HepG2 (cell line): ENCODE measurements around the gene TMEM232. TPM values are rescaled to one million over a fixed set of nuclear protein-coding genes. Genes with fewer than 3 reads are reported as not detected.

Source experiments
- AGO2 ChIP-seq: fragments of 200-400 bp; formaldehyde crosslinking; optimal IDR thresholded peaks from 2 replicates; pipeline ENCODE3; 2017; ENCODE audit warnings: mild to moderate bottlenecking, low read depth, low read length, moderate library complexity
- CREB1 ChIP-seq, 2 experiments: fragments of 450-650 bp in 1 of 2; IDR thresholded peaks; 2 replicates each; pipeline ENCODE4 v1.6.1; 2016 to 2017; ENCODE audit warnings: control low read depth in 1 of 2, mild to moderate bottlenecking in 1 of 2, missing compliant biosample characterization in 1 of 2, missing genetic modification characterization in 1 of 2
- ELF3 ChIP-seq: IDR thresholded peaks from 2 replicates; pipeline ENCODE4 v1.6.1; 2016; ENCODE audit warnings: missing genetic modification reagents, missing compliant biosample characterization
- FOXO1 ChIP-seq: sonication (generic); formaldehyde crosslinking; IDR thresholded peaks from 2 replicates; pipeline ENCODE4 v1.4.0; 2020; ENCODE audit warnings: missing genetic modification reagents
- HHEX ChIP-seq: IDR thresholded peaks from 2 replicates; pipeline ENCODE4 v1.6.1; 2016; ENCODE audit warnings: control low read depth
- HIC2 ChIP-seq: sonication (generic); formaldehyde crosslinking; IDR thresholded peaks from 2 replicates; pipeline ENCODE4 v1.9.0; 2022; ENCODE audit warnings: low read depth, missing genetic modification reagents
- HNRNPUL1 ChIP-seq: fragments of 200-400 bp; formaldehyde crosslinking; IDR thresholded peaks from 2 replicates; pipeline ENCODE4 v1.6.1; 2017; ENCODE audit warnings: low read depth, mild to moderate bottlenecking, low read length, moderate library complexity
- MAF1 ChIP-seq: sonication (generic); formaldehyde crosslinking; IDR thresholded peaks from 2 replicates; pipeline ENCODE4 v1.5.0; 2020; ENCODE audit warnings: missing genetic modification reagents, borderline replicate concordance
- MEIS1 ChIP-seq: sonication (generic); formaldehyde crosslinking; IDR thresholded peaks from 2 replicates; pipeline ENCODE4 v1.9.0; 2021; ENCODE audit warnings: mild to moderate bottlenecking, missing genetic modification reagents, moderate library complexity, borderline replicate concordance
- NCOA5 ChIP-seq: sonication (generic); formaldehyde crosslinking; IDR thresholded peaks from 2 replicates; pipeline ENCODE4 v1.4.0; 2020; ENCODE audit warnings: missing genetic modification reagents
- SP2 ChIP-seq: sonication (generic); formaldehyde crosslinking; IDR thresholded peaks from 2 replicates; pipeline ENCODE4 v1.5.1; 2020; ENCODE audit warnings: mild to moderate bottlenecking, missing genetic modification reagents
- SSRP1 ChIP-seq: IDR thresholded peaks from 2 replicates; pipeline ENCODE4 v1.6.1; 2016; ENCODE audit warnings: control low read depth
- TCF7L2 ChIP-seq: IDR thresholded peaks from 2 replicates; pipeline ENCODE4 v1.6.1; 2011; ENCODE audit warnings: mild to moderate bottlenecking, low read depth, low read length, moderate library complexity
- TGIF2 ChIP-seq: IDR thresholded peaks from 2 replicates; pipeline ENCODE4 v1.6.1; 2016; ENCODE audit warnings: control low read depth, missing compliant biosample characterization
- YY1 ChIP-seq: IDR thresholded peaks from 2 replicates; pipeline ENCODE4 v1.6.1; 2011; ENCODE audit warnings: low read length, low read depth, moderate library complexity, mild to moderate bottlenecking; ENCODE audit not compliant: insufficient read depth, insufficient replicate concordance
- ZBTB7B ChIP-seq: sonication (generic); formaldehyde crosslinking; IDR thresholded peaks from 2 replicates; pipeline ENCODE4 v1.4.0; 2020; ENCODE audit warnings: missing genetic modification reagents
- ZMAT3 ChIP-seq: sonication (generic); formaldehyde crosslinking; conservative IDR thresholded peaks from 2 replicates; pipeline ENCODE4 v1.7.0; 2021; ENCODE audit warnings: missing genetic modification reagents
- ZNF263 ChIP-seq: sonication (generic); formaldehyde crosslinking; IDR thresholded peaks from 2 replicates; pipeline ENCODE4 v1.4.0; 2020; ENCODE audit warnings: missing genetic modification reagents
- ZNF274 ChIP-seq: sonication (generic); formaldehyde crosslinking; IDR thresholded peaks from 2 replicates; pipeline ENCODE4 v1.5.1; 2020; ENCODE audit warnings: mild to moderate bottlenecking, missing genetic modification reagents
- ZNF33B ChIP-seq: sonication (generic); formaldehyde crosslinking; IDR thresholded peaks from 2 replicates; pipeline ENCODE4 v1.5.1; 2020; ENCODE audit warnings: mild to moderate bottlenecking, missing genetic modification reagents
- ZNF552 ChIP-seq: sonication (generic); formaldehyde crosslinking; IDR thresholded peaks from 2 replicates; pipeline ENCODE4 v1.9.0; 2022; ENCODE audit warnings: missing genetic modification reagents, mild to moderate bottlenecking, borderline replicate concordance
- ZNF570 ChIP-seq: sonication (generic); formaldehyde crosslinking; IDR thresholded peaks from 2 replicates; pipeline ENCODE4 v1.4.0; 2020; ENCODE audit warnings: mild to moderate bottlenecking, missing genetic modification reagents, borderline replicate concordance
- ZNF768 ChIP-seq: sonication (generic); formaldehyde crosslinking; IDR thresholded peaks from 2 replicates; pipeline ENCODE4 v1.4.0; 2020; ENCODE audit warnings: missing genetic modification reagents
- ZNF776 ChIP-seq: sonication (generic); formaldehyde crosslinking; IDR thresholded peaks from 2 replicates; pipeline ENCODE4 v1.4.0; 2020; ENCODE audit warnings: mild to moderate bottlenecking, missing genetic modification reagents
- ZSCAN21 ChIP-seq: sonication (generic); formaldehyde crosslinking; IDR thresholded peaks from 2 replicates; pipeline ENCODE4 v1.8.0; 2022; ENCODE audit warnings: mild to moderate bottlenecking, missing genetic modification reagents, moderate library complexity, borderline replicate concordance
- polyA plus RNA-seq, 8 experiments: library from polyadenylated mRNA; depleted of rRNA in 3 of 8; stranded (reverse) in 7 of 8; unstranded in 1 of 8; fragments of >200 nt; fragmentation: Illumina TruSeq in 4 of 8; extraction: Trizol in 4 of 8; gene quantifications; 2 replicates each; pipeline versions ENCODE4 v1.2.1 to v1.2.3, GENCODE V29; 2011 to 2016; ENCODE audit warnings: low read depth in 4 of 8, missing spikeins in 1 of 8, mixed read lengths in 1 of 8; ENCODE audit not compliant: insufficient read depth in 1 of 8
- total RNA-seq, 5 experiments: library from RNA; depleted of rRNA; stranded (reverse); fragments of >200 nt; fragmentation: Illumina TruSeq; extraction: Trizol; gene quantifications; 2 replicates each; pipeline ENCODE4 v1.2.3, GENCODE V29; 2016; ENCODE audit warnings: low read depth in 1 of 5
- TF ChIP-seq, protein P1 (sequence below): sonication (generic); formaldehyde crosslinking; IDR thresholded peaks from 2 replicates; pipeline ENCODE4 v1.4.0; 2020; ENCODE audit warnings: missing genetic modification reagents
- TF ChIP-seq, protein P2 (sequence below): sonication (generic); formaldehyde crosslinking; IDR thresholded peaks from 2 replicates; pipeline ENCODE4 v1.5.1; 2020; ENCODE audit warnings: mild to moderate bottlenecking, missing genetic modification reagents, borderline replicate concordance

TMEM232 gene
- total and polyA plus RNA-seq, 2 of the 13 experiments (the other 11 are each of a cell fraction or from before 2014, with no cell fraction given): 0.29 to 0.71 TPM

DNA sequence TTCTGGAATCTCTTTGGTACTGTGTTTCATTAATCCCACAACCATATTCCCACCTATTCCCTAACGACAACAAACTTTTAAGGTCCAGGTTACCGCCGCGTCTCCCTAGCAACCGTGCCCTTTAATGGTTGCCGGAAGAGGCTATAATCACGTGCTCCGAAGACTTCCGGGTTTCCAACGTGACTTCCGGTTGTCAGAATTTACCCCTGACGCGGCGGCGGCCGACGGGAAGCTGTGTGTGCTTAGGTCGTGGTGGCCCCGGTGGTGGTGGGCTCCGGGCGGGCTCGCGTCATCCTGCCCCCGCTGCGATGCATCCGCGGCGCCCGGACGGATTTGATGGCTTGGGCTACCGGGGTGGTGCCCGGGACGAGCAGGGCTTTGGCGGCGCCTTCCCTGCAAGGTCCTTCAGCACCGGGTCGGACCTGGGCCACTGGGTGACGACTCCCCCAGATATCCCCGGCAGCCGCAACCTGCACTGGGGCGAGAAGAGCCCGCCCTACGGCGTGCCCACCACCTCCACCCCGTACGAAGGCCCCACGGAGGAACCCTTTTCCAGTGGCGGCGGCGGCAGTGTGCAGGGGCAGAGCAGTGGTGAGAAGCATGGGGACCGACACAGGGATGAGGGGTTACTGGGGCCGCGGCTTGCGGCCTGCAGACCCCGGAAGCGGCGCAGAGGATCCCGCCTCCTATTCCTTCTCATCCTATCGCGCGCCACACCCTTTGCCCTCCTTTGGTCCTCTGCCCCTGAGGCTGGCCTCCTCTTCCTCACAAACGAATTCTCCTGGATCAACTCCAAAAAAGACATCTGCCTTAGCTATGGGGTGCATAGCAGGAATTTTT, 12.6 kb upstream of the TMEM232 start, which contains the start of gene SLC25A46 (continued):
- peak; percentile 79 for TF ChIP-seq MEIS1 (CRISPR knock-in tag)
- 0 out of 2 replicates have a peak, but pooled peaks have one; percentile 43 for TF ChIP-seq ZSCAN21 (CRISPR knock-in tag)
- peak; percentile 79 for TF ChIP-seq SP2
- TF ChIP-seq FOXO1 (CRISPR knock-in tag): no peak; the same call in 1 of the 2 replicates
- TF ChIP-seq ZNF33B (CRISPR knock-in tag): peak; percentile 92; the same call in 1 of the 2 replicates
- TF ChIP-seq, protein P1, sequence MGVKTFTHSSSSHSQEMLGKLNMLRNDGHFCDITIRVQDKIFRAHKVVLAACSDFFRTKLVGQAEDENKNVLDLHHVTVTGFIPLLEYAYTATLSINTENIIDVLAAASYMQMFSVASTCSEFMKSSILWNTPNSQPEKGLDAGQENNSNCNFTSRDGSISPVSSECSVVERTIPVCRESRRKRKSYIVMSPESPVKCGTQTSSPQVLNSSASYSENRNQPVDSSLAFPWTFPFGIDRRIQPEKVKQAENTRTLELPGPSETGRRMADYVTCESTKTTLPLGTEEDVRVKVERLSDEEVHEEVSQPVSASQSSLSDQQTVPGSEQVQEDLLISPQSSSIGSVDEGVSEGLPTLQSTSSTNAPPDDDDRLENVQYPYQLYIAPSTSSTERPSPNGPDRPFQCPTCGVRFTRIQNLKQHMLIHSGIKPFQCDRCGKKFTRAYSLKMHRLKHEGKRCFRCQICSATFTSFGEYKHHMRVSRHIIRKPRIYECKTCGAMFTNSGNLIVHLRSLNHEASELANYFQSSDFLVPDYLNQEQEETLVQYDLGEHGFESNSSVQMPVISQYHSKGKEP (CRISPR knock-in tag): no peak
- peak; percentile 30; the same call in 1 of the 2 replicates for TF ChIP-seq ZNF263 (CRISPR knock-in tag)
- TF ChIP-seq ZNF274 (CRISPR knock-in tag): peak; percentile 49; the same call in 1 of the 2 replicates
- no peak for TF ChIP-seq SSRP1
- TF ChIP-seq TCF7L2: no peak
- TF ChIP-seq ZBTB7B: no peak
- TF ChIP-seq ZNF570 (CRISPR knock-in tag): no peak
- TF ChIP-seq TGIF2: peak; percentile 95
- TF ChIP-seq, protein P2, sequence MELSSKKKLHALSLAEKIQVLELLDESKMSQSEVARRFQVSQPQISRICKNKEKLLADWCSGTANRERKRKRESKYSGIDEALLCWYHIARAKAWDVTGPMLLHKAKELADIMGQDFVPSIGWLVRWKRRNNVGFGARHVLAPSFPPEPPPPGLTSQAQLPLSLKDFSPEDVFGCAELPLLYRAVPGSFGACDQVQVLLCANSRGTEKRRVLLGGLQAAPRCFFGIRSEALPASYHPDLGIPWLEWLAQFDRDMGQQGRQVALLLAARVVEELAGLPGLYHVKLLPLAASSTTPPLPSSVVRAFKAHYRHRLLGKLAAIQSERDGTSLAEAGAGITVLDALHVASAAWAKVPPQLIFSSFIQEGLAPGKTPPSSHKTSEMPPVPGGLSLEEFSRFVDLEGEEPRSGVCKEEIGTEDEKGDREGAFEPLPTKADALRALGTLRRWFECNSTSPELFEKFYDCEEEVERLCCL (CRISPR knock-in tag): peak; percentile 42; the same call in 1 of the 2 replicates
- no peak for TF ChIP-seq ZNF552 (CRISPR knock-in tag)
- TF ChIP-seq ZMAT3 (CRISPR knock-in tag): peak; percentile 91; the same call in 1 of the 2 replicates
- peak; percentile 41; the same call in 1 of the 2 replicates for TF ChIP-seq ZNF776 (CRISPR knock-in tag)
- peak; percentile 82 for TF ChIP-seq CREB1 (IDR thresholded peaks at IDR 0.05)
- TF ChIP-seq CREB1 (CRISPR knock-in tag; IDR thresholded peaks at IDR 0.05): peak; percentile 89
- TF ChIP-seq HNRNPUL1: no peak
- TF ChIP-seq NCOA5 (CRISPR knock-in tag): no peak
- peak; percentile 84 for TF ChIP-seq YY1
- TF ChIP-seq HHEX (CRISPR knock-in tag): no peak
- peak; percentile 19 for TF ChIP-seq ELF3 (CRISPR knock-in tag)
- TF ChIP-seq MAF1 (CRISPR knock-in tag): no peak
- no peak for TF ChIP-seq HIC2 (CRISPR knock-in tag)
- peak; percentile 95 for TF ChIP-seq AGO2
- peak; percentile 76; the same call in 1 of the 2 replicates for TF ChIP-seq ZNF768
